ENCODE results near the gene SLC12A9. TPM values are rescaled to one million over a fixed set of nuclear protein-coding genes. Genes with fewer than 3 reads are reported as not detected.

Gene SLC12A9, protein sequence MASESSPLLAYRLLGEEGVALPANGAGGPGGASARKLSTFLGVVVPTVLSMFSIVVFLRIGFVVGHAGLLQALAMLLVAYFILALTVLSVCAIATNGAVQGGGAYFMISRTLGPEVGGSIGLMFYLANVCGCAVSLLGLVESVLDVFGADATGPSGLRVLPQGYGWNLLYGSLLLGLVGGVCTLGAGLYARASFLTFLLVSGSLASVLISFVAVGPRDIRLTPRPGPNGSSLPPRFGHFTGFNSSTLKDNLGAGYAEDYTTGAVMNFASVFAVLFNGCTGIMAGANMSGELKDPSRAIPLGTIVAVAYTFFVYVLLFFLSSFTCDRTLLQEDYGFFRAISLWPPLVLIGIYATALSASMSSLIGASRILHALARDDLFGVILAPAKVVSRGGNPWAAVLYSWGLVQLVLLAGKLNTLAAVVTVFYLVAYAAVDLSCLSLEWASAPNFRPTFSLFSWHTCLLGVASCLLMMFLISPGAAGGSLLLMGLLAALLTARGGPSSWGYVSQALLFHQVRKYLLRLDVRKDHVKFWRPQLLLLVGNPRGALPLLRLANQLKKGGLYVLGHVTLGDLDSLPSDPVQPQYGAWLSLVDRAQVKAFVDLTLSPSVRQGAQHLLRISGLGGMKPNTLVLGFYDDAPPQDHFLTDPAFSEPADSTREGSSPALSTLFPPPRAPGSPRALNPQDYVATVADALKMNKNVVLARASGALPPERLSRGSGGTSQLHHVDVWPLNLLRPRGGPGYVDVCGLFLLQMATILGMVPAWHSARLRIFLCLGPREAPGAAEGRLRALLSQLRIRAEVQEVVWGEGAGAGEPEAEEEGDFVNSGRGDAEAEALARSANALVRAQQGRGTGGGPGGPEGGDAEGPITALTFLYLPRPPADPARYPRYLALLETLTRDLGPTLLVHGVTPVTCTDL
- 8.7 to 17.2 TPM (median 14.1 TPM) in 5 replicates for total RNA-seq (2022; extraction: Qiagen RNA extraction; ENCODE audit: low read depth)

DNA sequence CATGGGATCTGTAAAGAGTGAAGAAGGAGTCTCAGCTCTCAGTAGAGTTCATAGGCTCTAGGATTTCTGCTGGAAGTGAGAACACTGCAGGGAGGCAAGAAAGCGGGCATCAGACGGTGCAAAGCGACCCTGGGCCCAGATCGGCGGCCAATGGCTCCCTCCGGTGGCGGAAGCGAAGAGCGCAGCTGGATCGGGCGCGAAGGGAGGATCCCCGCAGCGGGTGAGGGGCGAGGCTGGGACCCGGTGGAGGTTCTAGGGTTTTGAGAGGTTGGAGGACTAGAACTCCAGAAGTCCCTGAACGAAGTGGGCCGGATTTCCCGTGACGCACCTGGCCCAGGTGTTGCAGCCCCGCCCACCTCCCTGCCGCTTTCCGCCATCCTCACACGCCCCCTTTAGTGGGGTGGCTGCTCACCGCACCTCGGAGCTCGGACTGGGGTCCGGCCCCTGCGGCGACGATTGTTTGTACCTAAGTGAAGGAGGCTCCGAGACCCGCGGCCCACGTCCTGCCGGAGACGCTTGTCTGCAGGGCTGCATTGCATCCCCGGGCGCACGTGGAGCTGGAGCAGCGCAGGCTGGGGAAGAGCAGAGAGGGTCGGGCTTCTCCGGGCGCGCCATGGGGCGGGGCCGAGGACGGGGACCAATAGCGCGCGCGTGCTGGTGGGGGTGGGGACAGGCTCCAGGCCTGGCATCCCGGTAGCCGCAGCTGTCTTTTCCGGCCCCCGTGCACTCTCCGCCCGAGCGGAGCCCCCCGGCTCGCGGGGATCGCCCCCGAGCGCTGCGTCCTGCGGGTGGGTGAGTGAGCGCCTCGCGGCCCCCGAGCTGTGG, at the start of gene SLC12A9:
Gene SLC12A9, plus strand, starts transcription at position 666 of the 825 bp plus-strand sequence. CDS start 1,485 bp downstream, outside the sequence.

DNA sequence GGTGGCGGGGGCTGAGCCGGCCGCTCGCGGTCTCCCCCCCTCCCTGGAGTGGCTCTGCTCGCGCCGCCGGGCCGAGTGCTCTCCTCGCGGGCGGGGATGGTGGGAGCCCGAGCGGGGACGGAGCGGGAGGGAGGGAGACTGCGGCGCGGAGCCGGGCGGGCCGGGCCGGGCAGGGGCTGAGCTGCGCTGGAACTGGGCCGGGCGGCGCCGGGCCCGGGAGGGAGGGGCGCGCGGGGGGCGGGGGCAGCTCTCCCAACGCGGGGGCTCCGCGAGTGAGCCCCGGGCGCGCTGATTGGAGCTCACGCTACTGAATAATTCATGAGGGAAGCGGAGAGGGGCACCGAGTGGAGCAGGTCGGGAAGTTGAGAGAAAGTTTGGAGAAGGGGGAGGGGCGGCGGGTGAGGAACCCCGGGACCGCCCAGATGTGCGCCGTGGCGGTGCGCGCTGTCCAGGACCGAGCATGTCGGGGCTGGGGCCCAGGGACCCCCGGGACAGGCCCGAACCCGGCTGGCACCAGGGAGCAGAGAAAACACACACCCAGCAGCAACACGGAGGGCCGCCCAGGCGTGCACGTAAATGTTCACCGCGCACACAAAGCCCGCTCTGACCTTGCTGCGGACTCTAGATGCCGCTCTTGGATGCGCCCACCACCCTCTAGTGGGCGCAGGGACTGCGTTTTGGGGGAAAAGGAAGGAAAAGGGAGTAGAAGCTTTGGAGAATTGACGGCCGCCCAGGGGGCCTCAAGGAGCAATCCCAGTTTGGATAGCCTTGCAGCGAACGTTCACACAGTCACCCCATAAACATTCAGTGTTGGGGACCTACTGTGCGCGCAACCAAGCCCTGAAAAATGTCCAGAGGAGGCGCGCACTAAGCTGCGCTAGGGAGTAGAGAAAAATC, 24.9 kb upstream of the SLC12A9 start, which contains the start of gene EPHB4:
Gene EPHB4, minus strand, starts transcription at position 194 of the 897 bp plus-strand sequence. CDS start 493 bp downstream, outside the sequence.

DNA sequence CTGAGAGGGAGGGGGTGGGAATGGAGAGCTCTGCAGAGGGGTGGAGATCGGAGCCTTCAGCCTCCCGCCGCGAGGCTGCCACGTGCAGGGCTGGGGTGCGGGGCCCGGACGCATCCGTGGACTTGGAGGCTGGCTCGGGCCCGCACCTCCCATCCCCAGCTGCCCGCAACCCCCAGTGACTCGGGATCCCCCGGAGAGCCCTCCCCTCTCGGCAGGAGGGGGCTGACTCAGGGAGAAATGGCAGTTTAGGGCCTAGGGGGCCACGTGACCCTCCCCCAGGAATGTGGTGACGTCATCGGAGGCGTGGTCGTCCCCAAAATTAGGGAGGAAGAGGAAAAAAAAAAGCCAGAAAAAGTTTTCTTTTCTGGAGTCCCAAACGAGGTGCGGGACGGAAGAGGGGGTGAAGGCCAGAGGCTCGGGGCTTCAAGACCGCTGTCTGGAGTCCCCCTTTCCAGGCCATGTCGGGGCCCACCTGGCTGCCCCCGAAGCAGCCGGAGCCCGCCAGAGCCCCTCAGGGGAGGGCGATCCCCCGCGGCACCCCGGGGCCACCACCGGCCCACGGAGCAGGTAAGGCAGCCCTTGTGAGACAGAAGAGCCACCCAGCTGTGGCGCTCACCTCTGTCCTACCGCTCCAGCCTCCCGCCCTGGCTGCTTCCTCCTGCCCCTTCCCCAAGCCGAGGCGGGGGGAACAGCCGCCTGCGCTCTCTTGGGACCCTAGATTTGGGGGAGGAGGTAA, 14.7 kb downstream of the SLC12A9 start, which contains the start of gene TRIP6:
Gene TRIP6, plus strand, starts transcription at position 348 of the 736 bp plus-strand sequence. Its CDS starts 111 bp downstream, at position 459.

DNA sequence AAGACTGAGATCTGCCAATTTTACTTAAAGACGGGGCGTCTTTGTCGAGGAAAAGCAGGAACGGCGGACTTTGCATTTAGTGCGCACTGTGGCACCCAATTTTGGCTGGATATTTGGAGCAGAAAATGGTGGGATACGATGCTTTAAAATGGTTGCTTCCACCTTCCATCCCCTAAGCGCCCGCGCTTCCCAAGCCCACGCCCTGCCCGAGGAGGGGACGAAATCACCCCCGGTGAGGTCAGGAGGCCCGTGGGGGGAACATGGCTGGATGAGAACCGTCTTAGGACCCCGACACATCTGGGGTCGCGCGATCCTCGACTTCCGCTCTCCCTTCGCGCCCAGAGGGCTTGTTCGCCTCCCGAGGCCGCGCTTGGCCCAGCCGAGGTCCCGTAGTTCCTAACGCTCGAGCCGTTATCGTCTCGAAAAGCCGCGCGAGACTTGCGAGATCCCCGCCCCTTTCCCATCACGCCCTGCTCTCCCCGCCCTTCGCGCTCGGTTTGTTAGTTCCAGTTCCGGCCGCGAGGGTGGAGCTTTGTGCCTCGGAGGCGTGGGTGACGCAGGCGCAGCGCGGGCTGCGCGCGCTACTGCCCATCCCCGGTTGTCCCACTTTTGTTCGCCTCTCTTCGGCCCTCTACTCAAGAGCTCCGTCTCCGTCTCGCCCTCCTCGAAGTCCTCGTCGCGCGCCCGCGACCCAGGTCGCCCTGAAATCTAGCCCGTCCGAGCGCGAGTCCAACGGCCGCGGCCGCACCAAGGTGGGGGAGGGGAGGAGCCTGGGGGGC, 22.3 kb downstream of the SLC12A9 start, which contains the start of gene SRRT:
Gene SRRT, plus strand, starts transcription at position 527 of the 779 bp plus-strand sequence. CDS start 488 bp downstream, outside the sequence.

DNA sequence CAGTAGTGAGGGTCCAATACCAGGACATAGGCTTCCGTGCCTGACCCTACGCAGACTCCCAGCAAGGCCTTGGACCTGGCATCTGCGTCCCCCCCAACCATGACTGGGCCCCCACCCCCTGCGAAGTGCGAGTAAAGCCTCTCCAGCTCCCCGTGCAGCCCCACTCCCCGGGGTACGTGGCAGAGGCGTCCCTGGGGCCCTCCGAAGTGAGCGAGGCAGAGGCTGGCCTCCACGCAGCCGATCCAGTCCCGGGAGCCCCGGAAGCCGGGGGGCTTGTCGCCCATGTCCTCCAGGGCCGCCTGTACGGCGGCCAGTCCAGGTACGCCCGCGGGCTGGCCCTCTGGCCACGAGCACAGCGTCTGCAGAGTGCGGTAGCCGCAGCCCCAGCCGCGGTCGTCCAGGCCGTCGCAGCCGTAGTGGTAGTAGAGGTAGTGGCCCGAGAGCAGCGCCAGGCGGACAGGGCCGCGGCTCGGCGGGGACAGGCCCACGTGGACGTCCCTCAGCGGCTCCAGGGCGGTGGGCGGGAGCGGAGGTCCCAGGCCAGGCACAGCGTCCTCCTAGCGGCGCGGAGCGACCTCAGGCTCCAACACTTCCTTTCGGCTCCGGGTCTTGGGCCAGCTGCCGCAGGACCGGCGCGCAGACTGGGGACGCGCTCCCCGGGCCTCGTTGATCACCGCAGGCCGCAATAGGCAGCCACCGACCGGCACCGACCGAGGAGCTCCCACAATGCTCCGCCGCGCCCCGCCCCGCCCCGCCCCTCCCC, 36.7 kb downstream of the SLC12A9 start, which contains the start of gene UFSP1:
Gene UFSP1, minus strand, starts transcription at position 728 of the 763 bp plus-strand sequence. Its CDS starts 444 bp downstream, at position 284.

DNA sequence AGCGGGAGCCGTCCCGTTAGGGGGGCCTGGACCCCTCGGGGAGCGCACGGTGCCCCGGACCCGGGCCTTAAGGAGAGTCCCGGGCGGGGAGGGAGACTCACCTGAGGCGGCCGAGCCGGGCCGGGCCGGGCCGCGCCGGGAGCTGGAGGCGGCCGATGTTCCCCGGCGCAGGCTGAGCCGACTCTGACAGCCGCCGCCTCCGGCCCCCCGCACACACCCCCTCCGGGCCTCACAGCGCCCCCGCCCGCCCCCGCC, 43.1 kb downstream of the SLC12A9 start, which contains the start of gene ACHE:
Gene ACHE, minus strand, starts transcription at position 188 of the 255 bp plus-strand sequence. CDS start 1,656 bp downstream, outside the sequence.

Other genes with a start within 250 kb of the SLC12A9 start
- 14.8 to 23.1 TPM (median 20.0 TPM) in 5 replicates for gene MOSPD3, start 240.2 kb upstream of the SLC12A9 start, total RNA-seq (2022; extraction: Qiagen RNA extraction; ENCODE audit: low read depth)
- 1.6 to 3.1 TPM (median 2.5 TPM) in 5 replicates for gene TFR2, start 211.2 kb upstream of the SLC12A9 start, total RNA-seq (2022; extraction: Qiagen RNA extraction; ENCODE audit: low read depth)
- not detected in 5 replicates for gene ACTL6B, start 196.3 kb upstream of the SLC12A9 start, total RNA-seq (2022; extraction: Qiagen RNA extraction; ENCODE audit: low read depth)
- 129 to 274 TPM (median 259 TPM) in 5 replicates for gene GNB2, start 179.0 kb upstream of the SLC12A9 start, total RNA-seq (2022; extraction: Qiagen RNA extraction; ENCODE audit: low read depth)
- gene GIGYF1, start 158.5 kb upstream of the SLC12A9 start, total RNA-seq (2022; extraction: Qiagen RNA extraction; ENCODE audit: low read depth): 11.2 to 23.3 TPM (median 20.1 TPM) in 5 replicates
- 57.9 to 103 TPM (median 95.3 TPM) in 5 replicates for gene POP7, start 146.6 kb upstream of the SLC12A9 start, total RNA-seq (2022; extraction: Qiagen RNA extraction; ENCODE audit: low read depth)
- gene EPO, start 132.2 kb upstream of the SLC12A9 start, total RNA-seq (2022; extraction: Qiagen RNA extraction; ENCODE audit: low read depth): not detected in 5 replicates
- gene ZAN, start 119.1 kb upstream of the SLC12A9 start, total RNA-seq (2022; extraction: Qiagen RNA extraction; ENCODE audit: low read depth): not detected in 5 replicates
- 27.8 to 48.1 TPM (median 47.4 TPM) in 5 replicates for gene EPHB4, start 25.2 kb upstream of the SLC12A9 start, total RNA-seq (2022; extraction: Qiagen RNA extraction; ENCODE audit: low read depth)
- 32.3 to 58.6 TPM (median 53.9 TPM) in 5 replicates for gene TRIP6, start 14.7 kb downstream of the SLC12A9 start, total RNA-seq (2022; extraction: Qiagen RNA extraction; ENCODE audit: low read depth)
- gene SRRT, start 22.4 kb downstream of the SLC12A9 start, total RNA-seq (2022; extraction: Qiagen RNA extraction; ENCODE audit: low read depth): 120 to 157 TPM (median 149 TPM) in 5 replicates
- gene UFSP1, start 37.0 kb downstream of the SLC12A9 start, total RNA-seq (2022; extraction: Qiagen RNA extraction; ENCODE audit: low read depth): 3.1 to 6.4 TPM (median 5.6 TPM) in 5 replicates
- 1.4 to 3.7 TPM (median 3.6 TPM) in 5 replicates for gene ACHE, start 43.2 kb downstream of the SLC12A9 start, total RNA-seq (2022; extraction: Qiagen RNA extraction; ENCODE audit: low read depth)
- 9.8 to 23.5 TPM (median 22.0 TPM) in 5 replicates for gene MUC3A, start 96.8 kb downstream of the SLC12A9 start, total RNA-seq (2022; extraction: Qiagen RNA extraction; ENCODE audit: low read depth)
- 10.8 to 20.4 TPM (median 16.4 TPM) in 5 replicates for gene MUC12, start 116.9 kb downstream of the SLC12A9 start, total RNA-seq (2022; extraction: Qiagen RNA extraction; ENCODE audit: low read depth)
- 0.01 to 0.30 TPM (median 0.02 TPM) in 5 replicates for gene MUC17, start 167.4 kb downstream of the SLC12A9 start, total RNA-seq (2022; extraction: Qiagen RNA extraction; ENCODE audit: low read depth)
- 8.6 to 18.6 TPM (median 14.5 TPM) in 5 replicates for gene TRIM56, start 232.8 kb downstream of the SLC12A9 start, total RNA-seq (2022; extraction: Qiagen RNA extraction; ENCODE audit: low read depth)

Data from A549 treated with ZK216348 at 1 μM for 4 hours (cell line).